ENCODE data around the gene PDPR.
"Not testable (repeated sequence)": the region's sequence is repeated elsewhere in the genome, so short reads cannot be mapped to it uniquely, and the experiment has no call there.

PDPR gene

GRCh38 chr16:70113982-70114826 lies at the start of gene PDPR:
TSS of gene PDPR (plus strand) at chr16:70114332. CDS start at chr16:70120493, 6,161 bp downstream.
- DNase-seq (ENCODE audit: low read depth in 2 of 2): peak; percentile 86 to 95

- DNase-seq (ENCODE audit: low read depth in 2 of 2): peak; percentile 72 to 77
These were observed 49.2 kb upstream of the PDPR start for GRCh38 chr16:70064841-70065370.

GRCh38 chr16:70065376-70065745 lies 48.8 kb upstream of the PDPR start:
- not testable (repeated sequence) for DNase-seq (ENCODE audit: low read depth in 2 of 2)

GRCh38 chr16:70065746-70066658 lies 48.1 kb upstream of the PDPR start:
- DNase-seq (ENCODE audit: low read depth in 2 of 2): peak; percentile 85 to 93

DNA sequence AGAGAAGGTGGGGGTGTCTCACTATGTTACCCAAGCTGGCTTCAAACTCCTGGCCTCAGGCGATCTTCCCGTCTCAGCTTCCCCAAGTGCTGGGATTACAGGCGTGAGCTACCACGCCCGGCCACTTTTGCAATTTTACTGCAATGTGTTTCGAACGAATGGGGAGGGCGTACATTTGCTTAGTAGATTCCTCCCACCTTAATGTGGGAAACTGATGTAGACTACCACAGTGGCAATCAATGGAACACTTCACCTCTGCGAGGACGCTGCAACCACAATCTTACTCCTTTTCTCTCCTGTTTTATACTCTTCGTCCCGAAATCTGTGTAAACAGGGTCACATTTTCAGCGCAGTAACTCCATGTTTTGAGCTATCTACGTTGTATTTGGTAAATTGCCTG lies 47.4 kb upstream of the PDPR start:
- DNase-seq (ENCODE audit: low read depth in 2 of 2): not testable (repeated sequence)

DNA sequence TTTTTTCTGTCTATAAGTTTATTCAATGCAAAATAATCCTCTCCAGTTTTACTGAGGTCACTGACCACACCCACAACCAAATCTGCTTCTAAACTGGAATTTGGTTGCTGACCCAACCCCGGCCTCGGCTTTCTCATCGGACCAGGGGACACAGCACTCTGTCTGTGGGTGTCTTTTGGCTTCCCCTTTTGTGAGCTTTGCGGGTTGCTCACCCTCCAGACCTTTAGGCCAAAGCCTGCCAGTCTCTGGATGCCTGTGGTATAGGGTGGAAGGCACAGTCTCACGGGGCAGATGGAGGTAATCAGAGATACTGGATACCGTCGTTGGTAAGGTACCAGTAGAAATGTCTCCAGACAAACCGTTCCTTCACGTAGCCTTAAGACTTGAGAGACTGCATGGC lies 35.1 kb upstream of the PDPR start:
- not testable (repeated sequence) for DNase-seq (ENCODE audit: low read depth in 2 of 2)

DNA sequence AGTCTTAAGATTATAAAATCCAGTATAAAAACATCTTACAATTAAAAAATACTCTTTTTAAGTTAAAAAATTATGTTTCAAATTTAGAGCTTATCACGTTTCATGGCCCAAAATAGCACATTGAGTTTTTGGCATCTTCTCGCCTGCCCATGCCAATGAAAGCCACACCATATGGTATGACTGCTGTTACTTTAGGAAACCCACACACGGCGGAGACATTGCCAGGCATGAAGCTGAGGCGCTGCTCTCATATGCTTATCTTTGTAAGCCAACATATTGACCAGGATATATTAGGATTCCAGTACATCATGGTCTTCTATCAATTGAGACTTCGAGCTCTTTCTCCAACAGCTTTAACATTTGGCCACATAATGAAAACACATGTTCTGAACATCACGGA lies 32.9 kb upstream of the PDPR start:
- not testable (repeated sequence) for DNase-seq (ENCODE audit: low read depth in 2 of 2)

GRCh38 chr16:70083931-70084330 lies 30.2 kb upstream of the PDPR start:
- DNase-seq (ENCODE audit: low read depth in 2 of 2): not testable (repeated sequence)

- not testable (repeated sequence) for DNase-seq (ENCODE audit: low read depth in 2 of 2)
These were observed 26.0 kb upstream of the PDPR start for GRCh38 chr16:70088160-70088559.

- not testable (repeated sequence) for DNase-seq (ENCODE audit: low read depth in 2 of 2)
These were observed 25.3 kb upstream of the PDPR start for GRCh38 chr16:70088877-70089276.

DNA sequence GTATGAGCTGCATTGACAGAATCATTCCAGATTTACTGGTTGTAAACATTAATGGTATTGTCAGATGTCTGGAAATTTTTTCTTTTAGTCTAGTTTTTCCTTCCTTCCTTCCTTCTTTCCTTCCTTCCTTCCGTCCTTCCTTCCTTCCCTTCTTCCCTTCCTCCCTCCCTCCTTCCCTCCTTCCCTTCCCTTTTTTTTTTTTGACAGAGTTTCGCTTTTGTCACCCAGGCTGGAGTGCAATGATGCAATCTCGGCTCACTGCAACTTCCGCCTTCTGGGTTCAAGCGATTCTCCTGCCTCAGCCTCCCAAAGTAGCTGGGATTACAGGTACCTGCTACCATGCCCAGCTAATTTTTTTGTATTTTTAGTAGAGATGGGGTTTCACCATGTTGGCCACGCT lies 24.8 kb upstream of the PDPR start:
- DNase-seq (ENCODE audit: low read depth in 2 of 2): not testable (repeated sequence)

GRCh38 chr16:70091104-70091503 lies 23.0 kb upstream of the PDPR start:
- DNase-seq (ENCODE audit: low read depth in 2 of 2): not testable (repeated sequence)

DNA sequence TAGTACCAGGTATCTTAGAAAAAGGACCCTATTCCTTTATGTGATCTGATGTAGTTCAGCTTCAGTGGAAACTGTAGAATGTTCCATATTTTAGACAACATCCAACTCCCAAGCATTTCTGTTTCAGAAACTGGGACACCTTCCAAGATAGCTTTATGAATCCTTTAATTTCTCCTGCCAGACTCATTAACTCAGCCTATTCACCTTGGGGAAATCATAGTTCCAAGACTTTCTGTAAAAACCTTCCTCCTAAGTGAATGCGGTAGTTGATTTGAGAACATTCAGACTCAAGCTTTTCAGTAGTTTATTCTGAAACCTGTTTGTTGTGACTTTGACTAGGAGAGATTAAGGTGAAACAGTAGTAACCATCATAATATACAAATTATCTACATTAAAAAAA lies 20.0 kb upstream of the PDPR start:
- not testable (repeated sequence) for DNase-seq (ENCODE audit: low read depth in 2 of 2)

- not testable (repeated sequence) for DNase-seq (ENCODE audit: low read depth in 2 of 2)
These were observed 4.4 kb upstream of the PDPR start for GRCh38 chr16:70109583-70110279.

- DNase-seq (ENCODE audit: low read depth in 2 of 2): not testable (repeated sequence)
These were observed 2.0 kb upstream of the PDPR start for GRCh38 chr16:70112162-70112561.

DNA sequence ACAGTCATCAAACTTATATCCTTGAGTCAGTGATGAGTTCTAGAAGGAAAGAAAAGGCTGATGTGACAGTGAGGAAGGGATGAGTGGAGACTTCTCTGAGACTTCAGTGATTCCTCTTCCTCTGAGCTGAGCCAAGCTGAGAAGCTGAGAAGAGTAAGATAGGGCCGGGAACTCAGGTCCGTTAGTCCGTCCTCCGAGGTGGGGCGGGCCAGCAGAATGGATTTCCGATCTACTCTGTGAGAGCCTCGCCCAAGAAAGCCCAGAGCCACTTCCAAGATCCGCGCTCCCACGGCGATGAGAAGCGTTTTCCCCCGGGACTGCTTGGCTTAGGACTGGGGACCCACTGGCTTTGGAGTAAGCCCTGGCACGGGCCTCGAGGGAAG lies 542 bp upstream of the PDPR start:
- DNase-seq (ENCODE audit: low read depth in 2 of 2): not testable (repeated sequence)

DNA sequence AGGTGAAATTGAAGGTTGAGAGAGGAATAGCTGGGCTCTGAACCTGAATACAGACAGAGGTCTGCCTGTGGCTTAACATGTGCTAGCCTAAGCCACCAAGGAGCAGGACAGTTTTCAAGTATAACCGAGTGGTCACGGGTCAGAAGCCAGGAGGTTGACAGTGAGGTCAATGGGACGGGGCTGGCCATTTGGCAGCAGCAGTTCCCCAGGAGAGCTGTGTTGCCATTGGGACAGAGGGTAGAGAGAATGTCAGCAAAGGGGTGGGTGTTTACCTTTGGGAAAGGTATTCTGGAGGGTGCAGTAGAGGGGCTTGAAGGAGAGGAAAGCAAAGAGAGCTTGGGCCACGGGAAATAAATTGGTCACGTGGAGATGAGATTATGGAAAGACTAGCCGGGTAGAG lies 4.2 kb downstream of the PDPR start:
- not testable (repeated sequence) for DNase-seq (ENCODE audit: low read depth in 2 of 2)

GRCh38 chr16:70118776-70119175 lies 4.6 kb downstream of the PDPR start:
- DNase-seq (ENCODE audit: low read depth in 2 of 2): not testable (repeated sequence)

DNA sequence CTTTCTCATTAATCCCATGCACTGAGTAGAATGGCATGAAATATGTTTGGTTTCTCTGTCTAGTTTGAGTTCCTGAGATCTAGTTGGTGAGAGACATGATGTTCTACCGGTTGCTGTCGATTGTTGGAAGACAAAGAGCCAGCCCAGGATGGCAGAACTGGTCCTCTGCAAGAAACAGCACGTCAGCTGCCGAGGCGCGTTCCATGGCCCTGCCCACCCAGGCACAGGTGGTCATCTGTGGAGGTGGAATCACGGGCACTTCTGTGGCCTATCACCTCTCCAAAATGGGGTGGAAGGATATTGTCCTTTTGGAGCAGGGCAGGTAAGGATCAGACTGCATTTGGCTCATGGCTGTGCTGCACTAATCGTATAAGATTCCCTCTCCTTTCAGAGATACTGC lies 6.3 kb downstream of the PDPR start:
- DNase-seq (ENCODE audit: low read depth in 2 of 2): not testable (repeated sequence)

DNA sequence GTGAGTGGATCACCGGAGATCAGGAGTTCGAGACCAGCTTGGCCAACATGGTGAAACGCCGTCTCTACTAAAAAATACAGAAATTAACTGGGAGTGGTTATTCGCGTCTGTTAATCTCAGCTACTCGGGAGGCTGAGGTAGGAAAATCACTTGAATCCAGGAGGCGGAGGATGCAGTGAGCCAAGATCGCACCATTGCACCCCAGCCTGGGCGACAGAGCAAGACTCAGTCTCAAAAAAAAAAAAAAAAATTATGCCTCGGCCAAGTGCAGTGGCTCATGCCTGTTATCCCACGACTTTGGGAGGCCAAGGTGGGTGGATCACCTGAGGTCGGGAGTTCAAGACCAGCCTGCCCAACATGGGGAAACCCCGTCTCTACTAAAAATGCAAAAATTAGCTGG lies 9.7 kb downstream of the PDPR start:
- not testable (repeated sequence) for DNase-seq (ENCODE audit: low read depth in 2 of 2)

- not testable (repeated sequence) for DNase-seq (ENCODE audit: low read depth in 2 of 2)
These were observed 12.1 kb downstream of the PDPR start for GRCh38 chr16:70126226-70126625.

GRCh38 chr16:70127706-70128105 lies 13.6 kb downstream of the PDPR start:
- not testable (repeated sequence) for DNase-seq (ENCODE audit: low read depth in 2 of 2)
